GM12878 (cell line): ENCODE measurements around the gene A1BG. TPM values are rescaled to one million over a fixed set of nuclear protein-coding genes. Genes with fewer than 3 reads are reported as not detected.

Experiments
- BACH1 ChIP-seq: fragments of 450-650 bp; IDR thresholded peaks from 2 replicates; pipeline ENCODE4 v1.6.1; 2017; ENCODE audit warnings: mild to moderate bottlenecking, borderline replicate concordance
- BCL11A ChIP-seq: IDR thresholded peaks from 2 replicates; pipeline ENCODE4 v1.6.1; 2011; ENCODE audit warnings: low read depth, low read length
- CBX3 ChIP-seq: fragments of 200-600 bp; sonication (generic); IDR thresholded peaks from 2 replicates; pipeline ENCODE4 v1.6.1; 2016; ENCODE audit warnings: low read depth, borderline replicate concordance
- CUX1 ChIP-seq: IDR thresholded peaks from 2 replicates; pipeline ENCODE4 v1.6.1; 2012; ENCODE audit warnings: improper control_type of control experiment, low read depth, low read length; ENCODE audit not compliant: insufficient replicate concordance
- E4F1 ChIP-seq: fragments of 450-650 bp; IDR thresholded peaks from 2 replicates; pipeline ENCODE4 v1.6.1; 2018; ENCODE audit warnings: borderline replicate concordance, mild to moderate bottlenecking; ENCODE audit not compliant: partially characterized antibody
- IKZF2 ChIP-seq, 2 experiments: fragments of 450-650 bp; IDR thresholded peaks; 2 replicates each; pipeline ENCODE4 v1.6.1; 2017; ENCODE audit warnings: mild to moderate bottlenecking in 2 of 2, moderate library complexity in 2 of 2
- IRF4 ChIP-seq: IDR thresholded peaks from 2 replicates; pipeline ENCODE4 v1.6.1; 2011; ENCODE audit warnings: low read depth, low read length
- JUND ChIP-seq: IDR thresholded peaks from 2 replicates; pipeline ENCODE4 v1.6.1; 2012; ENCODE audit warnings: low read depth, mild to moderate bottlenecking, low read length, improper control_type of control experiment, moderate library complexity
- KAT2A ChIP-seq: conservative IDR thresholded peaks from 2 replicates; pipeline ENCODE4 v1.6.1; 2011; ENCODE audit warnings: low read depth, low read length; ENCODE audit not compliant: control insufficient read depth
- MAX ChIP-seq: IDR thresholded peaks from 2 replicates; pipeline ENCODE4 v1.6.1; 2012; ENCODE audit warnings: low read depth, low read length, improper control_type of control experiment
- MEF2A ChIP-seq: IDR thresholded peaks from 2 replicates; pipeline ENCODE4 v1.6.1; 2011; ENCODE audit warnings: low read depth, mild to moderate bottlenecking, low read length, moderate library complexity; ENCODE audit not compliant: insufficient read depth
- MXI1 ChIP-seq: fragments of 150-350 bp; IDR thresholded peaks from 2 replicates; pipeline ENCODE4 v1.6.1; 2011; ENCODE audit warnings: low read depth, mild to moderate bottlenecking, inconsistent platforms, low read length, improper control_type of control experiment
- PAX5 ChIP-seq: IDR thresholded peaks from 2 replicates; pipeline ENCODE4 v1.6.1; 2011; ENCODE audit warnings: low read depth, low read length, borderline replicate concordance
- STAT1 ChIP-seq: fragments of 450-650 bp; conservative IDR thresholded peaks from 2 replicates; pipeline ENCODE4 v1.6.1; 2014; ENCODE audit warnings: antibody characterized with exemption, mild to moderate bottlenecking
- ZBED1 ChIP-seq: IDR thresholded peaks from 2 replicates; pipeline ENCODE4 v1.6.1; 2016; ENCODE audit warnings: borderline replicate concordance
- ZNF384 ChIP-seq: IDR thresholded peaks from 2 replicates; pipeline ENCODE4 v1.6.1; 2012; ENCODE audit warnings: low read depth, mild to moderate bottlenecking, low read length, improper control_type of control experiment, borderline replicate concordance
- ZSCAN29 ChIP-seq: fragments of 450-650 bp; IDR thresholded peaks from 2 replicates; pipeline ENCODE4 v1.6.1; 2017; ENCODE audit warnings: mild to moderate bottlenecking, moderate library complexity
- polyA plus RNA-seq, 11 experiments: library from polyadenylated mRNA; depleted of rRNA in 4 of 11; unstranded in 6 of 11; stranded (reverse) in 5 of 11; fragments of >200 nt; fragmentation: Nextera tagmentation in 4 of 11; fragmentation: Illumina TruSeq in 1 of 11; extraction: Ambion mirVana in 4 of 11; extraction: Trizol in 1 of 11; gene quantifications; 1 replicate in 1 of 11; 2 replicates in 10 of 11; pipeline versions ENCODE4 v1.2.1 to v1.2.3, GENCODE V29; 2011 to 2016; ENCODE audit warnings: inconsistent platforms in 2 of 11, missing spikeins in 2 of 11, low read depth in 1 of 11
- total RNA-seq, 4 experiments: library from RNA; depleted of rRNA in 3 of 4; stranded (reverse); fragments of >200 nt in 3 of 4; fragmentation: Illumina TruSeq in 1 of 4; extraction: Trizol in 1 of 4; gene quantifications; 2 replicates each; pipeline versions ENCODE4 v1.2.1 to v1.2.3, GENCODE V29; 2013 to 2021
- TF ChIP-seq, protein P1 (sequence below): IDR thresholded peaks from 2 replicates; pipeline ENCODE4 v1.6.1; 2012; ENCODE audit warnings: low read depth, low read length, improper control_type of control experiment
- TF ChIP-seq, protein P2 (sequence below): fragments of 450-650 bp; IDR thresholded peaks from 2 replicates; pipeline ENCODE4 v1.6.1; 2016; ENCODE audit warnings: mild to moderate bottlenecking

The A1BG gene
- total and polyA plus RNA-seq, 10 of the 15 experiments (the other 5 are each of a cell fraction or from before 2014, with no cell fraction given), result 0.34 to 29.6 (median 11.8) TPM

GRCh38 chr19:58305065-58305931 lies 48.0 kb downstream of the A1BG start, which contains the start of gene ERVK3-1 (continued):
- TF ChIP-seq BACH1 (no peak; the same call in 1 of the 2 replicates), CBX3 (no peak), MEF2A (peak; percentile 42; the same call in 1 of the 2 replicates), MXI1 (peak; percentile 88; the same call in 1 of the 2 replicates), CUX1 (no peak), ZSCAN29 (no peak), KAT2A (no peak), ZBED1 (no peak), STAT1 (no peak), ZNF384 (no peak), PAX5 (no peak), MAX (peak; percentile 61; the same call in 1 of the 2 replicates), BCL11A (no peak), IKZF2 (IDR thresholded peaks at IDR 0.05) (peak in 1 of 2 experiments; percentile 27; a peak in 1 of 4 replicates), IRF4 (0 out of 2 replicates have a peak, but pooled peaks have one; percentile 37), E4F1 (peak; percentile 91), JUND (no peak)
- TF ChIP-seq, protein P1, sequence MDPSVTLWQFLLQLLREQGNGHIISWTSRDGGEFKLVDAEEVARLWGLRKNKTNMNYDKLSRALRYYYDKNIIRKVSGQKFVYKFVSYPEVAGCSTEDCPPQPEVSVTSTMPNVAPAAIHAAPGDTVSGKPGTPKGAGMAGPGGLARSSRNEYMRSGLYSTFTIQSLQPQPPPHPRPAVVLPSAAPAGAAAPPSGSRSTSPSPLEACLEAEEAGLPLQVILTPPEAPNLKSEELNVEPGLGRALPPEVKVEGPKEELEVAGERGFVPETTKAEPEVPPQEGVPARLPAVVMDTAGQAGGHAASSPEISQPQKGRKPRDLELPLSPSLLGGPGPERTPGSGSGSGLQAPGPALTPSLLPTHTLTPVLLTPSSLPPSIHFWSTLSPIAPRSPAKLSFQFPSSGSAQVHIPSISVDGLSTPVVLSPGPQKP, result peak; percentile 99
- TF ChIP-seq, protein P2, sequence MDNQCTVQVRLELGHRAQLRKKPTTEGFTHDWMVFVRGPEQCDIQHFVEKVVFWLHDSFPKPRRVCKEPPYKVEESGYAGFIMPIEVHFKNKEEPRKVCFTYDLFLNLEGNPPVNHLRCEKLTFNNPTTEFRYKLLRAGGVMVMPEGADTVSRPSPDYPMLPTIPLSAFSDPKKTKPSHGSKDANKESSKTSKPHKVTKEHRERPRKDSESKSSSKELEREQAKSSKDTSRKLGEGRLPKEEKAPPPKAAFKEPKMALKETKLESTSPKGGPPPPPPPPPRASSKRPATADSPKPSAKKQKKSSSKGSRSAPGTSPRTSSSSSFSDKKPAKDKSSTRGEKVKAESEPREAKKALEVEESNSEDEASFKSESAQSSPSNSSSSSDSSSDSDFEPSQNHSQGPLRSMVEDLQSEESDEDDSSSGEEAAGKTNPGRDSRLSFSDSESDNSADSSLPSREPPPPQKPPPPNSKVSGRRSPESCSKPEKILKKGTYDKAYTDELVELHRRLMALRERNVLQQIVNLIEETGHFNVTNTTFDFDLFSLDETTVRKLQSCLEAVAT, result peak; percentile 61
